Gastroesophageal sphincter (tissue), 3 donors: ENCODE measurements around the gene LRRC25.

Experiments
- EP300 ChIP-seq: sonication (generic); formaldehyde crosslinking; IDR thresholded peaks from one replicate; pipeline ENCODE4 v1.6.1; 2017; ENCODE audit warnings: antibody characterized with exemption, mild to moderate bottlenecking
- POLR2A ChIP-seq, 2 donors: fragments of 450-650 bp; IDR thresholded peaks; one replicate each; pipeline ENCODE4 v1.6.1; 2017; ENCODE audit warnings: antibody characterized with exemption in 2 of 2, mild to moderate bottlenecking in 2 of 2, moderate library complexity in 1 of 2
- POLR2AphosphoS5 ChIP-seq: sonication (generic); formaldehyde crosslinking; IDR thresholded peaks from one replicate; pipeline ENCODE4 v1.6.1; 2017; ENCODE audit warnings: antibody characterized with exemption
- TF ChIP-seq, protein P1 (sequence below), 4 experiments: fragments of 200-600 bp in 2 of 4; fragments of 450-650 bp in 2 of 4; sonication (generic) in 1 of 4; IDR thresholded peaks; one replicate each; pipeline ENCODE4 v1.5.1; 2017 to 2019; ENCODE audit warnings: antibody characterized with exemption in 4 of 4, mild to moderate bottlenecking in 2 of 4, moderate library complexity in 2 of 4

- TF ChIP-seq, protein P1, sequence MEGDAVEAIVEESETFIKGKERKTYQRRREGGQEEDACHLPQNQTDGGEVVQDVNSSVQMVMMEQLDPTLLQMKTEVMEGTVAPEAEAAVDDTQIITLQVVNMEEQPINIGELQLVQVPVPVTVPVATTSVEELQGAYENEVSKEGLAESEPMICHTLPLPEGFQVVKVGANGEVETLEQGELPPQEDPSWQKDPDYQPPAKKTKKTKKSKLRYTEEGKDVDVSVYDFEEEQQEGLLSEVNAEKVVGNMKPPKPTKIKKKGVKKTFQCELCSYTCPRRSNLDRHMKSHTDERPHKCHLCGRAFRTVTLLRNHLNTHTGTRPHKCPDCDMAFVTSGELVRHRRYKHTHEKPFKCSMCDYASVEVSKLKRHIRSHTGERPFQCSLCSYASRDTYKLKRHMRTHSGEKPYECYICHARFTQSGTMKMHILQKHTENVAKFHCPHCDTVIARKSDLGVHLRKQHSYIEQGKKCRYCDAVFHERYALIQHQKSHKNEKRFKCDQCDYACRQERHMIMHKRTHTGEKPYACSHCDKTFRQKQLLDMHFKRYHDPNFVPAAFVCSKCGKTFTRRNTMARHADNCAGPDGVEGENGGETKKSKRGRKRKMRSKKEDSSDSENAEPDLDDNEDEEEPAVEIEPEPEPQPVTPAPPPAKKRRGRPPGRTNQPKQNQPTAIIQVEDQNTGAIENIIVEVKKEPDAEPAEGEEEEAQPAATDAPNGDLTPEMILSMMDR (IDR thresholded peaks at IDR 0.05) = no peak
- no peak for TF ChIP-seq POLR2A (IDR thresholded peaks at IDR 0.05)
- TF ChIP-seq POLR2AphosphoS5 = no peak
- no peak for TF ChIP-seq EP300
These were observed 35.8 kb downstream of the LRRC25 start for GRCh38 chr19:18361646-18362045.
